ENCODE data around the gene GIT2.

GIT2 gene

DNA sequence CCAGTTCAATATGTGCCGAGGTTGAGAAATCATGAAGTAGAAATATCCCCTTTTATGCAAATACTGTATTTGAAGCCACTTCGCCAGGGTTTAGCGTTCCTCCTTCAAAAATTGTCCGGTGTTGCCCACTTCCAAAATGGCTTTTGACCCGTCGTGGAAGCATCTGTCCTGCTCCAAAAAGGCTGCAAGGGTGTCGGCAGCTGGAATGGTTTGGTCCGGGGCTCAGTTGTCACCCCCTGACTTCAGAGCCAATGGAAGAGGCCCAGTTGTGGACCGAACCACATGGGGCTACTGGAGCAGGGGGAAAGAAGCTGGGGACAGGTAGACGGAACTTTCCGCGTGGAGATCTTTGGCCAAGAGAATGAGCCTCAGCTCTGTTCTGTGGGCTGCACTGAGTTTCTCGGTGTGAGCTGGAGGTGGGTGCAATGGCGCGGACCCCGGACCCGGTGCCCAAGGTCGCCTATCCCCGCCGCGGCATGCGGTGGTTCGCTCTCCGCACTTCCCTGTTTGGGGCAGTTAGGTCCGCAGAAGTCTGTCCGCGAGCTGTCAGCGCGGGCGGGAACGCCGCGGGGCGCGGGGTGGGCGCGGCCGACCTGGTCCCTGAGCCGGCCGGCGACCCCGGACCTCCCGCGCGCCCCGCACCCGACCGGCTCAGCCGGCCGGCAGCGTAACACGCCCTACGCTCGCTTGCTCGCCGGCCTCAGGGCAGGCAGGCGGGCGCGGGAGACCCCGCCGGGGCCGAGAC lies 2.9 kb upstream of the GIT2 start, which contains the start of gene ANKRD13A:
Gene ANKRD13A (plus strand): TSS at position 527 of the 745 bp plus-strand sequence. CDS start 259 bp downstream, outside the sequence.
- peak; percentile 99 for DNase-seq (ENCODE audit: low read depth)
- H3K4me3 ChIP-seq (ENCODE audit: low read depth, low read length): peak within 1 kb of the TSS; percentile 92
- TF ChIP-seq, protein P1, sequence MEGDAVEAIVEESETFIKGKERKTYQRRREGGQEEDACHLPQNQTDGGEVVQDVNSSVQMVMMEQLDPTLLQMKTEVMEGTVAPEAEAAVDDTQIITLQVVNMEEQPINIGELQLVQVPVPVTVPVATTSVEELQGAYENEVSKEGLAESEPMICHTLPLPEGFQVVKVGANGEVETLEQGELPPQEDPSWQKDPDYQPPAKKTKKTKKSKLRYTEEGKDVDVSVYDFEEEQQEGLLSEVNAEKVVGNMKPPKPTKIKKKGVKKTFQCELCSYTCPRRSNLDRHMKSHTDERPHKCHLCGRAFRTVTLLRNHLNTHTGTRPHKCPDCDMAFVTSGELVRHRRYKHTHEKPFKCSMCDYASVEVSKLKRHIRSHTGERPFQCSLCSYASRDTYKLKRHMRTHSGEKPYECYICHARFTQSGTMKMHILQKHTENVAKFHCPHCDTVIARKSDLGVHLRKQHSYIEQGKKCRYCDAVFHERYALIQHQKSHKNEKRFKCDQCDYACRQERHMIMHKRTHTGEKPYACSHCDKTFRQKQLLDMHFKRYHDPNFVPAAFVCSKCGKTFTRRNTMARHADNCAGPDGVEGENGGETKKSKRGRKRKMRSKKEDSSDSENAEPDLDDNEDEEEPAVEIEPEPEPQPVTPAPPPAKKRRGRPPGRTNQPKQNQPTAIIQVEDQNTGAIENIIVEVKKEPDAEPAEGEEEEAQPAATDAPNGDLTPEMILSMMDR (IDR thresholded peaks at IDR 0.05; ENCODE audit: insufficient read depth, low read depth, low read length, missing control alignments): no peak

DNA sequence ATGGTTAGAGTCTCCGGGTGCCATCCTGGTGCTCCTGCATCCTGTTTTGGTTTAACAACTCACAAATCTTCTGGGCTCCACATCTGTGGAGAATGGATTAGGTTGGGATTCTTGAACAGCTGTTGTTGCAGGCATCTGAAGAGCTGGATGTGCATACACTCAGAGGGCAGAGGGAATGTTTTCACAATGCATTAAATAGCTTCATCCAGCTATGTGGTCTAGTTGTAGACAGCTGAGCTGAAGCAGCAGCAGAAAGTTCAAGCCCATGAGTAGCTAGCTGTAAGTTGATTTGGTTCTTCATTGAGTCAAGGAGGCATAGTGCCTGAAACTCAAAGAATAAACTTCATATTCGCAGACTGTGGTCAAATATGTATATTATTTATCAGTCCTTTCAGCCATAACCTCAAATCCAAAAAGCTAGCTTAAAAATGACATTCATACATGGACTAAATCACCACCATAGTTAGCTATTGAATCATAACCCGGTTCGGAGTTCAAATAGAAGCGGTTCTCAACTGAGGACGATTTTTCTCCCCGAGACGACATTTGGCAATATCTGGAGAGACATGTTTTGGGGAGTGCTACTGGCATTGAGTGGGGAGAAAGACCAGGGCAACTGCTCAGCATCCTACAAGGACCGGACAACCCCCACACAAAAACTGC lies 2.2 kb upstream of the GIT2 start:
- peak overlapping the region; percentile 92 for H3K4me3 ChIP-seq (ENCODE audit: low read depth, low read length)
- TF ChIP-seq, protein P1 (IDR thresholded peaks at IDR 0.05; ENCODE audit: insufficient read depth, low read depth, low read length, missing control alignments): no peak
- DNase-seq (ENCODE audit: low read depth): peak; percentile 22

DNA sequence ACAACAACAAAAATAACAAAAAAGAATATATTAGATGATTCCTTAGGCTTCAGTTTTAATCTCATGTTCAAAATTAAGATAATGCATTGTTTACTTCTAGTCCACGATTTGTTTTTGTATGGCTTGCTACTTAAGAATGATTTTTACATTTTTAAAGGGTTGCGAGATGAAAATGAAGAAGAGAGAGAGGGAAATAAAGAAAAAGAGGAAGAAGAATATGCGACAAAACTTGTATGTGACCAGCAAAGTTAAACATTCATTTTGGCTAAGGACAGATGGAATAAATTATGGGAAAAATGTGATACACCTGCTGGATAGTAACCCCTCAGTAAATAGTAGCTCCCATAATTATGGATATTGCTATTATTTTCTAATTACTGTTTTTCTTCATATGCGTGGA lies 1.2 kb upstream of the GIT2 start:
- H3K4me3 ChIP-seq (ENCODE audit: low read depth, low read length): no peak overlapping the region
- TF ChIP-seq, protein P1 (IDR thresholded peaks at IDR 0.05; ENCODE audit: insufficient read depth, low read depth, low read length, missing control alignments): no peak
- no peak for DNase-seq (ENCODE audit: low read depth)

DNA sequence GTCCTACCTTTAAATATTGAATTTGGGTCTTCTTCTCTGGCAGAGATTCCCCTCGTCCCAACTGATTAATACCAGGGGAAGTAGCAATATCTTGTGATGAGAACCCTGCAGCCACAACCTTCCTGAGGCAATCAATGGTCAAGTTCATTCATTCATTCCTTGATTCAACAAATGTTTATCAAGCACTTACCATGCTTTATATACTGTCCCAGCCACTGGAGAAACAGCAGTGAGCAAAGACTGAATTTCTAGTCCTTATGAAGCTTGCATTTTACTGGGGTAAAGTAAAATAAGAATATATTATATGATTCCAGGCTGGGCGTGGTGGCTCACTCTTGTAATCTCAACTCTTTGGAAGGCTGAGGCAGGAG lies 300 bp upstream of the GIT2 start:
- peak; percentile 18 for DNase-seq (ENCODE audit: low read depth)
- TF ChIP-seq, protein P1 (IDR thresholded peaks at IDR 0.05; ENCODE audit: insufficient read depth, low read depth, low read length, missing control alignments): no peak
- peak overlapping the region; percentile 98 for H3K4me3 ChIP-seq (ENCODE audit: low read depth, low read length)

DNA sequence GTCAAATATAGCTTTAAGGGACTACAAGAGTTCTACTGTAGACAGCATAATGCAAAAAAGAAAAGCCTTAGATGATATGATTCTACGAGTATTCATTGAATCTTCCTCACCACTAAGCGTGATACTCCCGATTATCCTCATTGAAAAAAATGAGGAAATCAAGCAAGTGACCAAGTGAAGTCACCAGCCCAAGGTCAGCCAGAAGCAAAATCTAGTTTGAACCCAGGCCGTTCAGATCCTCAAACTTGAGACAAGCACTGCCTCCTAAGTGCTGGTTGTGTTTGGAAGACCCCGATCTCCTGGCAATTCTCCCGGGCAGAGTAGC lies 845 bp downstream of the GIT2 start:
- TF ChIP-seq, protein P1 (IDR thresholded peaks at IDR 0.05; ENCODE audit: insufficient read depth, low read depth, low read length, missing control alignments): no peak
- H3K4me3 ChIP-seq (ENCODE audit: low read depth, low read length): peak overlapping the region; percentile 98
- no peak for DNase-seq (ENCODE audit: low read depth)

DNA sequence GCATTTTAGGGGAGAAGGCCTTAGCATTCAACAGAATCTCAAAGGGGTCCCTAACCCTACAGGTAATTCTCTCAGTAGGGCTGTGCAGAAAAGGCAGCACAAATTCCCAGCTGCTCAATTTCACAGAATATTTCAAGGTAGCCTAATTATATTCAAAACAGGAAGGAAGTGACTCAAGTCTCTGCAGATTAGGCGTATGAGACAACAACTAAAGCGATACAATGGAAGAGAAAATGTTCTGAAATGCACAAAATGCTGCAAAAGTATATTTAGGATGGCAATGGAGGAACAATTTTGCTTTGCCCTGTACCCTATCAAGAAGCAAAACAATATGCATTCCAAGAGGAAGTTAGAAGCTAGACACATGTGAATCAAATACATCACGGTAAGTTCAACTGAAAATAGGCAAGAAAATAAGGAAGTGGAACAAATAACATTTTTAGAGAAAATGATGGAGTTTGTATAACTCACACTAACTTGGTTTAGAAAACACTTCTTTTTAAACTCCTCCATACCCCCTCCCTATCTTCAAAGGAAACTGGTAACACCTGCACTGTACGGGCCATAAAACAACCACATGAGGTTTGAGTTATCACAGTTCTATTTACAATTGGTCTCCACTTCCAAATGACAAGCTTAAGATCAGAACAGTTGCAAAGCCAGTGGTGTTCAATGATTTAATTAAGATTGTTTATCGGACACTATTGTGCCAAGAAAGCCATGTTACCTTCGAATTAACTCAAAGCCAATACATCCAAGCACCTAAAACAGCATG lies 1.6 kb downstream of the GIT2 start:
- peak overlapping the region; percentile 98 for H3K4me3 ChIP-seq (ENCODE audit: low read depth, low read length)
- DNase-seq (ENCODE audit: low read depth): peak; percentile 29
- TF ChIP-seq, protein P1 (IDR thresholded peaks at IDR 0.05; ENCODE audit: insufficient read depth, low read depth, low read length, missing control alignments): no peak

Data from GM12865 (cell line).